ENCODE data around the gene ARPC2. TPM values are rescaled to one million over a fixed set of nuclear protein-coding genes. Genes with fewer than 3 reads are reported as not detected.
A peak's percentile ranks its signal among the peaks of the same experiment; 100 is the strongest.

The ARPC2 gene
- total and polyA plus RNA-seq, 10 of the 15 experiments (the other 5 are each of a cell fraction or from before 2014, with no cell fraction given): 440 to 980 (median 709) TPM

- FAIRE-seq: no peak
- H3K4me3 ChIP-seq: no peak overlapping the region
- no peak overlapping the region for H3K9ac ChIP-seq (ENCODE audit: control insufficient read depth, insufficient read depth, low read length)
- no peaks in the 10 kb centered on the region for H3K79me2 ChIP-seq (ENCODE audit: control insufficient read depth, insufficient read depth, low read length)
- TF ChIP-seq BCL3 (IDR thresholded peaks at IDR 0.05; ENCODE audit: borderline replicate concordance, insufficient read depth, low read depth, low read length, poor library complexity, severe bottlenecking) (peak; percentile 33), NRF1 (conservative IDR thresholded peaks at IDR 0.05; ENCODE audit: low read depth, low read length) (no peak), ZBTB4 (CRISPR knock-in tag; IDR thresholded peaks at IDR 0.05) (no peak), IKZF1 (conservative IDR thresholded peaks at IDR 0.05) (no peak), IRF5 (IDR thresholded peaks at IDR 0.05; ENCODE audit: borderline replicate concordance) (no peak), NR2C1 (IDR thresholded peaks at IDR 0.05) (no peak), CEBPB (IDR thresholded peaks at IDR 0.05; ENCODE audit: borderline replicate concordance in 1 of 2, low read depth in 2 of 2, low read length in 2 of 2) (no peak), MLLT1 (IDR thresholded peaks at IDR 0.05) (no peak)
- ATAC-seq: no peak
- no peak for DNase-seq (ENCODE audit: low read depth, low spot score)
- H3K9me3 ChIP-seq (replicated peaks; ENCODE audit: control insufficient read depth, insufficient read depth, low read length): no peaks in the 10 kb centered on the region
- POLR2A ChIA-PET: no interaction called here
- CTCF ChIA-PET: interaction anchor here (0.7 to 3.0 kb wide), 7 partner anchors 15 to 87 kb away, joined by 3 to 22 read pairs (median 3); partner anchors contain the start of genes AAMP, ARPC2 and PNKD
- H3K27me3 ChIP-seq (replicated peaks in 1 of 2; ENCODE audit: control insufficient read depth in 2 of 2, insufficient read depth in 2 of 2, low read length in 1 of 2): no peaks in the 10 kb centered on the region
- H3K27ac ChIP-seq (ENCODE audit: control insufficient read depth, insufficient read depth): no peak overlapping the region
- H3K4me2 ChIP-seq (ENCODE audit: control insufficient read depth, insufficient read depth): no peak overlapping the region
- 47% methylated on average over 6 of the region's 6 CpGs for WGBS (ENCODE audit: insufficient coverage, insufficient replicate concordance, low lambda C conversion rate, missing lambda C conversion rate)
- H3K36me3 ChIP-seq (ENCODE audit: control insufficient read depth in 2 of 2, insufficient read depth in 2 of 2, low read length in 1 of 2): peaks cover 25 to 46% of the 10 kb centered on the region in 2 experiments
- RAD21 ChIA-PET (ENCODE audit: unreplicated experiment): no interaction called here
- no TSS peak for BruUV-seq (replicated peaks)
- H4K20me1 ChIP-seq (ENCODE audit: control insufficient read depth, insufficient read depth): no peaks in the 10 kb centered on the region
- in situ Hi-C loops (cut with MboI): loop anchor here (5.0 kb wide), 1 partner anchor 68 kb away; no protein-coding TSS in a partner anchor
- H3K4me1 ChIP-seq (ENCODE audit: control insufficient read depth, insufficient read depth, low read length): peaks cover 20% of the 10 kb centered on the region
- no peak overlapping the region for H2AFZ ChIP-seq (ENCODE audit: control insufficient read depth, low read depth, low read length)
- intact Hi-C loops (cut with micrococcal nuclease; ENCODE audit: unreplicated experiment): loop anchor here (5.0 kb wide), 1 partner anchor 88 kb away; the partner anchor contains the start of gene CXCR1
- SMC1A ChIA-PET (ENCODE audit: uncharacterized antibody, unreplicated experiment): interaction anchor here (0.7 to 2.7 kb wide), 6 partner anchors 17 to 901 kb away, joined by 3 to 21 read pairs (median 3); no protein-coding TSS in a partner anchor
Measured at GRCh38 chr2:218255446-218255845, 38.5 kb downstream of the ARPC2 start.

Data from GM12878 (cell line).